ENCODE measurements around the gene PHF21B.
A peak's percentile ranks its signal among the peaks of the same experiment; 100 is the strongest.
"Not testable (repeated sequence)": the region's sequence is repeated elsewhere in the genome, so short reads cannot be mapped to it uniquely, and the experiment has no call there.

Gene PHF21B

GRCh38 chr22:45009606-45010531 lies at the start of gene PHF21B:
Gene PHF21B (minus strand): TSS chr22:45010005. CDS start chr22:45009549, 456 bp downstream.
- DNase-seq (ENCODE audit: low read depth in 2 of 2): peak; percentile 20 to 26

- DNase-seq (ENCODE audit: low read depth in 2 of 2): no peak
These were observed 49.5 kb upstream of the PHF21B start for GRCh38 chr22:45059296-45059695.

GRCh38 chr22:45058622-45058912 lies 48.8 kb upstream of the PHF21B start:
- DNase-seq (ENCODE audit: low read depth in 2 of 2): no peak

- no peak for DNase-seq (ENCODE audit: low read depth in 2 of 2)
These were observed 46.1 kb upstream of the PHF21B start for GRCh38 chr22:45055936-45056335.

- DNase-seq (ENCODE audit: low read depth in 2 of 2): no peak
These were observed 43.8 kb upstream of the PHF21B start for GRCh38 chr22:45053571-45053970.

GRCh38 chr22:45053094-45053493 lies 43.3 kb upstream of the PHF21B start:
- no peak for DNase-seq (ENCODE audit: low read depth in 2 of 2)

- DNase-seq (ENCODE audit: low read depth in 2 of 2): not testable (repeated sequence)
These were observed 42.9 kb upstream of the PHF21B start for GRCh38 chr22:45052665-45053064.

GRCh38 chr22:45051946-45052345 lies 42.1 kb upstream of the PHF21B start:
- no peak for DNase-seq (ENCODE audit: low read depth in 2 of 2)

GRCh38 chr22:45051419-45051818 lies 41.6 kb upstream of the PHF21B start:
- DNase-seq (ENCODE audit: low read depth in 2 of 2): no peak

GRCh38 chr22:45047260-45047659 lies 37.5 kb upstream of the PHF21B start:
- DNase-seq (ENCODE audit: low read depth in 2 of 2): no peak

GRCh38 chr22:45045208-45045607 lies 35.4 kb upstream of the PHF21B start:
- DNase-seq (ENCODE audit: low read depth in 2 of 2): no peak

- no peak for DNase-seq (ENCODE audit: low read depth in 2 of 2)
These were observed 32.5 kb upstream of the PHF21B start for GRCh38 chr22:45042263-45042662.

GRCh38 chr22:45039133-45039532 lies 29.3 kb upstream of the PHF21B start:
- no peak for DNase-seq (ENCODE audit: low read depth in 2 of 2)

- no peak for DNase-seq (ENCODE audit: low read depth in 2 of 2)
These were observed 26.3 kb upstream of the PHF21B start for GRCh38 chr22:45036154-45036553.

- no peak for DNase-seq (ENCODE audit: low read depth in 2 of 2)
These were observed 25.0 kb upstream of the PHF21B start for GRCh38 chr22:45034821-45035220.

GRCh38 chr22:45034156-45034555 lies 24.4 kb upstream of the PHF21B start:
- DNase-seq (ENCODE audit: low read depth in 2 of 2): no peak

GRCh38 chr22:45033136-45033535 lies 23.3 kb upstream of the PHF21B start:
- DNase-seq (ENCODE audit: low read depth in 2 of 2): no peak

GRCh38 chr22:45031629-45032403 lies 22.0 kb upstream of the PHF21B start:
- no peak for DNase-seq (ENCODE audit: low read depth in 2 of 2)

- DNase-seq (ENCODE audit: low read depth in 2 of 2): no peak
These were observed 19.7 kb upstream of the PHF21B start for GRCh38 chr22:45029501-45029900.

GRCh38 chr22:45026511-45026910 lies 16.7 kb upstream of the PHF21B start:
- DNase-seq (ENCODE audit: low read depth in 2 of 2): no peak

- DNase-seq (ENCODE audit: low read depth in 2 of 2): no peak
These were observed 13.6 kb upstream of the PHF21B start for GRCh38 chr22:45023431-45023830.

GRCh38 chr22:45019861-45020655 lies 10.3 kb upstream of the PHF21B start:
- DNase-seq (ENCODE audit: low read depth in 2 of 2): no peak

All from stimulated activated CD8-positive, alpha-beta memory T cell treated with anti-CD3 and anti-CD28 coated beads, Interleukin-2, amount 100 ng/mL, for 48 hours (primary cell).